NCI-H2171 treated with DMSO at 0.1 percent for 48 hours (cell line): ENCODE data around the gene ZNF318.
"Not testable (repeated sequence)": the region's sequence is repeated elsewhere in the genome, so short reads cannot be mapped to it uniquely, and the experiment has no call there.

ENCODE experiments used
- DNase-seq: peaks from one replicate; lab custom pipeline; 2025; lab: John Stamatoyannopoulos, UW

Gene ZNF318

GRCh38 chr6:43338243-43338642, 31.2 kb downstream of the ZNF318 start:
- DNase-seq = no peak

DNA sequence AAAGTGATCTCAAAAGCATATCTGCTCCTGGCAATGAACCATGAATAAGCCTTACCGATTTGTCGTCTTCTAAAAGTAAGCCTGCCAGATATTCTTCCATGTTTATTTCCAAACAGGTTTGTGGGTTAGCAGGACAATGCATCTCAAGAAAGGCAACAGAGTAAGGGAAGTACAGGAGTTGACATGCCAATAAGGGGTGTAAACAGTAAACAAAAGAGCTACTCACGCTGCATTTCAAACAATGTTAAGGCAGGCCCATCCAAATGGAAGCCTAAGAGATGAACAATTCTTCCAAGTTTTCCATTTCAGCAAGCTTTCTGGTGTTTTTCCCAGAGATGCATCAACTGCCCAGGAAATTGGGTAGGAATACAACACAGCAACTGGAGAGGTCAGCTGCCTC, 33.1 kb downstream of the ZNF318 start:
- no peak for DNase-seq

DNA sequence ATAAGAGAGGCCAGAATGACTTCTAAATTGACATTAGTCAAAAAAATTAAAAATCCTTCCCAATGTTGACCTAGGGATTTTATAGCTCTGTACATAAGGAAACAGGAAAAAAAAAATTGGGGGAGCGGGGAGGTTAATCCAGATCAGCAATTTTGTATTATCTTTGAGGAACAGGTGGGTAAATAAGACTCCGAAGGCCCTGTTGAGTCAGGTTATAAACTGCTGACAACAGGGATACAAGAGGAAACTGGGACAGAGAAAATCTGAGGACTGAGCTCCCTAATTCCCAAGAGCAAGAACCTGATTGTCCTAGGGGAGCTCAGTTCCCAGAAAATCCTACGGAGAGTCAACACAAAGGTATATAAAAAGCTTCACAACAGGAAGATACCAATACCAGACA, 34.0 kb downstream of the ZNF318 start:
- no peak for DNase-seq

DNA sequence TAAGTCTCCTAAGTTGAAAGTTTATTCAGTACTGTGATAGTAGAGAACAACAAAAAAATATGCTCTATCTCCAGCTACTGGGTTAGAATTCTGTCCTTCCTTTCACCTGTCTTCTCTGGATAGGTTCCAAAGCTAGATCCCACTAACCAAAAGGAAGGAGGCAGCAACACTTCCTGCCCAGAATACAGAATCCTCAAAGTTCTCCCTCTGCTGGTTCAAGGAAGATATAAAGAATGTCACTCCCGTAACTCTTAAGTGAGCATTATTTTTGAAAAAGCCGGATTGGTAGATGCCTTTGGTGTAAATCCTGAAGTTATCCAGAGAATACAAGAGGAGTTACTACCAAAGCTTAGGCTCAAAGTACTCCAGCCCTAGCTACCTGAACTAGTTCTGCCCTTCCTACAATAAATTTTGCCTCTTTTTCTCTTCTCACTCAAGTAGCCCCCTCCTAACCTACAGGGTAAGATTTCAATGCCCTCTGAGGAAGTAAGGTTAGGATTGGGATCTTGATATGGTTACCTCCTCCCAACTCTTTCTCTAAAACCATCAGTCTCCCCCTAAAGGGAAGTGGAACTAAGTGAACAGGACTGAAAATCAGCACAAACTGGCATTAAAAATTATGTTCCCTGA, 34.9 kb downstream of the ZNF318 start:
- peak; percentile 74 for DNase-seq

DNA sequence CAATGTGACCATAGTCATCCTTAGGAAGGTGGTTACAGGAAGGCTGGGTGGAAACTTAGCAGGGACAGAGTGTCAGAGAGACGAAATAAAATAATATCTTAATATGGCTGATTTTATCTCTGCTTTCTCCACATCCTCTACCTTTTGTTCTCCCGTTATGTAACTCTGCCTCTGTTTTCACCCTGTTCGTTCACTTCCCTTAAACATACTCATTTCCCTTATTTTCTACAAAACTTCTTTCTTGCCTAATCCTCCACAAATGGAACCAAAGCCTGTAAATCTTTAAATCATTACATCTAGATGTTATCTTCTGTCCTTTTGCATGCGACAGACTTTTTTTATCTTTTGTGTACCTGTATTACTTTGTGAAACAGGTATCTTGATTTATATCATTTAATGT, 37.6 kb downstream of the ZNF318 start:
- DNase-seq = no peak

DNA sequence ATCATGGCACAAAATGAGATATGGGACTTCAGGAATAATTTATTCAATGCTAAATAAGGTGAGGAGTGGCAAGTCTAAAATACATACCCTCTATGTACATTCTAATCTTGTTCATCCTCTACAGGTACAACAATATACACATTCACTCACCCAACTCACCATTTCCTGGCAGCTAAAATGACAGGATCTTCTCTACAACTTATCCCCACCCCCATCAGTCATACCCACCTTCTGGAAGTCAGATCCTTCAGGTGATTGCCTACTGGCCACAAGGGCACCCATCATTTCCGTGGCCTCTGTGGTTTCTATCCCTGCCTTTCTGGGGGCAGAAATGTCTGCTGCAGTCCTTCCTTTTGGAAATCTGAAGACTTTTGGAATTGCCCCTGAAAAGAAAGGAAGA, 38.0 kb downstream of the ZNF318 start:
- DNase-seq = no peak

GRCh38 chr6:43328528-43328927, 40.9 kb downstream of the ZNF318 start:
- DNase-seq = no peak

- DNase-seq = no peak
Observed at GRCh38 chr6:43325876-43326275, 43.6 kb downstream of the ZNF318 start.

DNA sequence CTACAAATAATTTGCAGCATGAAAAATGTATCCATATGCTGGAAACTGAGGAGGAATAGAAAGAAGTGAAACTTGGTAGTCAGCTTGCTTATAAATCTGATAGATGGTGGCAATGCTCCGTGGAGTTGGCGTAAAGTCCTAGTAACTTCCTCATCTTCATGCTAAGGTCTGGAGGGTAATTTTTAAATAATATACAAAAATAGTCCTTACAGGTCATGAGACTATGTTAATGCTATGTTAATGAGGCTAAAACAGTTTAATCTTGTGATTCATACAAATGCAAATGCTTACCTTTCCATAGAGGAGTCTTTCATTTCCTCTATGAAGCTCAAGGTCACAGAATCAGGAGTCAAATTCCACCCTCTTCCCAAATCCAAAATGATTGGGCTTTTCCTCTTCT, 51.4 kb downstream of the ZNF318 start:
- DNase-seq = no peak

DNA sequence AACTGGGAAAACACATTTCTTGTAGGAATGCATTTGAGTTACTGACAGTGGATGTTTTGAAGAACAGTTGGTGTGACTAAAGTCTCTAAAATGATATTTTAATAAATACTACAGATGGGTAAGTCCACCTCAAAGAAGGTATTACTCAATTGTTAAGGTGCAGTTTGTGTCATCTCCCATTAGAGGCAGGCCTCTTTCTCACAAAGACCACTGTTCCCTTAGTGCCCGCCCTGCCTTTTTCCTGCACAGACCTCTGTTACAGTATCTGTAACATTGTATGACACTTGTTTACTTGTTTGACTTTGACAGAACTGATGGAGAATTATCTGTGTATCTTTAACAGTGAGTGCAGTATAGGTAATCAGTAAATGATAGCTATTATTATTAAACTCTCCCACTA, 55.6 kb downstream of the ZNF318 start:
- no peak for DNase-seq

GRCh38 chr6:43311666-43312065, 57.8 kb downstream of the ZNF318 start:
- no peak for DNase-seq

DNA sequence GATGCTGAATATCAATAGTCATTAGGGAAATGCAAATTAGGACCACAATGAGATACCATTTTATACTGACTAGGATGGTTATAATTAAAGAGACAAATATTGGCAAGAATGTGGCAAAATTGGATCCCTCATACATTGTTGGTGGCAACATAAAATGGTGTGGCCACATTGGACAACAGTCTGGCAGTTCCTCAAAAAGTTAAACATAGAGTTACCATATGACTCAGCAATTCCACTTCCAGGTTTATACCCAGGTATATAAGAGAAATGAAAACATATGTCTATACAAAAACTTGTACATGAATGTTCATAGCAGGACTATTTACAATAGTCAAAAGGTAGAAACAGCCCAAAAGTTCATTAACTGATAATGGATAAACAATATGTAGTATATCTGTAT, 58.8 kb downstream of the ZNF318 start:
- DNase-seq = no peak

DNA sequence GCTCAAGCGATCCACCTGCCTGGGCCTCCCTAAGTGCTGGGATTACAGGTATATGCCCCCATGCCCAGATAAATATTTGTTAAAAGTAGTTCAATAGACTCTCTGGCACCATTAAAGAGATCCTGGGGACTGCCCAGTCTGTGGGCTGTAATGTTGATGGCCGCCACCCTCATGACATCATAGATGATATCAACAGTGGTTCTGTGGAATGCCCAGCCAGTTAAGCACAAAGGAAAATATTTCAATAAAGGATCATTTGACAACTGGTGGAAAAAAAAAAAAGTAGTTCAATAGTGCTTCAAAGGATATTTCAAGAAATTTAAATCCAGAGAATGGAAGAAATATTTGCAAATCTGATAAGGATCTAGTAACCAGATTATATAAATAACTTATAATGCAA, 59.3 kb downstream of the ZNF318 start:
- no peak for DNase-seq

GRCh38 chr6:43308990-43309477, 60.4 kb downstream of the ZNF318 start:
- DNase-seq = no peak

DNA sequence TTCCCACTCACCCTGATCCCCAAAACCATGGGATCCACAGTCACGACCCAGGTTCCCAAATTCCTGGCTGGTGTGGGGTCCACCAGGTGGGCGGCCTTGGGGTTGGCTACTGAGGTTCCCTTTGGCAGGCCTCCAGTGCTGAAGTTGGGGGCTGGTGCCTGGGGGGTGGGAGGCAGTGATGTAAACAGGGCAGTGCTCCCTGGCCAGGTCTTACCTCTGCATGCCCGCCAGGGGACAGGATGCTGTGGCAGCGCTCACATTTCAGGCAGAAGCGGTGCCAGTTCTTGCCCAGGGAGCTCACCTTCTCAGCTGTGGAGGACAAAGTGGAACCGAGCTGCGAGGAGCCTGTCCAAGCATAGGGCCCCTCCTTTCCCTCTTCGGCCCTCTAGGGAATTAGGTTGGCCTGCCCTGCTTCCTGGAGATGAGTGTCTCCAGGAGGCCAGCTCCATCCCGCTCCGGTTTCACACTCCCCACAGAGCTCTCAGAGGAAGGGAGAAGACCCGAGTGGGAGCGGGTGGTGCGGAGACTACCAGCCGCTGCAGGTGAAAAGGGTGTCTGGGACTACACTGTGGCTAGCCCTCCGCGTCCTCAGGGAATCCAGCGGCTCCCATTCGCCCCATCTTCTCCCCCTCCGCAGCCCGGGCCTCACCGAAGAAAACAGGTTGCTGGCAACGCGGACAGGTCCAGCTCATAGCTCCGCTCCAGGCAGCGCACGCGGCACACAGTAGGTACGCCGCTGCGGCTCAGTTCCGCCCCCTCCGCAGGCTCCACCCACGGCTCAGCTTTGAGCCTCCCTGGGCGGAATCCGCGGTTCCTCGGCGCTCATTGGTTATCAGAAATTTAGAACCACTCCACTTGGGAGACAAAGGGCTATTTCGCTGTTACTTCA, 61.1 kb downstream of the ZNF318 start, which contains the start of gene CRIP3:
Gene CRIP3, minus strand, starts transcription at position 726 of the 889 bp plus-strand sequence. Its CDS starts 34 bp downstream, at position 692.
- DNase-seq = peak; percentile 53

DNA sequence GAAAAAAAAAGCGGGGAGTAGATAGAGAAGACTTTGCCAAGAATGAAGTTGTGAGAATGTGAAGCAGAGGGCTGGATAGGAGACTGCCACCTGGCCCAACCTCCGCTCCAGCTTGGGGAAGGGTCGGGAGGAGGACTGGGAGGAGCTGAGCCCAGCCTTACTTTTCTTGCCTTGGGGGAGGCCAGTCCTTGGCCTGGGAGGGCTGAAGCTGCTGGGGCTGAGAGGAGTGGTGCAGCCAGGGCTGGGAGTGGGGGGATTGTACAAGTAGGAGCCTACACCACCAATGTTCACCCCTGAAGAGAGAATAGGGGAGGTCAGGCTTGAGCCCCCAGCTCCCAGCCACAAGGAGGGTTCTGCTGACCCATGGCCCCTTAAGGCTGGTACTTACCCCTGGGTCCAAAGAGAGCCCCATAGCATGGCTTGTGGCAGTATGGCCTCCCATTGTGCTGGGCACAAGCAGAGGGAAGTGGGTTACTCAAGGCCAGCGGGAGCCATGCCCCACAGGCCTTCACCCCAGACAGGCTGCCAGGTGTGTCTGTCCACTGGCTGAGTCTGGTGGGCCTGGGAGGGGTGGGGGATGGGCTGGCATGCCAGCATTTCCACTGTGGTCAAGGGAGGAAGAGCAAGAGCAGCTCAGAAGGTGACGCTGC, 61.9 kb downstream of the ZNF318 start:
- no peak for DNase-seq

GRCh38 chr6:43306086-43306485, 63.4 kb downstream of the ZNF318 start:
- DNase-seq = no peak

DNA sequence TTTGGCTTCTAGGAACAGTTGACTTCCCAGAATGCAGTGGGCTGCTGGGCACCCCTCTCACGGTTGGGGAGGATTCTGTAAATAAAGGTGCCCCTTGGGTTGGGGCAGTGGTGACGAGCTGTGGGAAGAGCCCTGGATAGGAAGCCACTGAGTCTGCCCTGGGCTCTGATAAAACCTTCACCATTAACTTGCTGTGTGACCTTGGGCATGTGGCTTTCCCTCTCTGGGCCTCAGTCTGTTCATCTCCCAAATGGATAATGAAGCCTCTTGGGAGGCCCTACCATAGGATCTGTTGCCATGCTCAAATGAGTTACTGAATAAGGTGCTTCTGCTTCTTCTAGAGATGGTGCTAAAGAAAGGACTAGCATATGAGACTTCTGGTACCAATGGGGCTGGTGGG, 64.6 kb downstream of the ZNF318 start:
- DNase-seq = no peak

GRCh38 chr6:43304361-43304760, 65.1 kb downstream of the ZNF318 start:
- no peak for DNase-seq

DNA sequence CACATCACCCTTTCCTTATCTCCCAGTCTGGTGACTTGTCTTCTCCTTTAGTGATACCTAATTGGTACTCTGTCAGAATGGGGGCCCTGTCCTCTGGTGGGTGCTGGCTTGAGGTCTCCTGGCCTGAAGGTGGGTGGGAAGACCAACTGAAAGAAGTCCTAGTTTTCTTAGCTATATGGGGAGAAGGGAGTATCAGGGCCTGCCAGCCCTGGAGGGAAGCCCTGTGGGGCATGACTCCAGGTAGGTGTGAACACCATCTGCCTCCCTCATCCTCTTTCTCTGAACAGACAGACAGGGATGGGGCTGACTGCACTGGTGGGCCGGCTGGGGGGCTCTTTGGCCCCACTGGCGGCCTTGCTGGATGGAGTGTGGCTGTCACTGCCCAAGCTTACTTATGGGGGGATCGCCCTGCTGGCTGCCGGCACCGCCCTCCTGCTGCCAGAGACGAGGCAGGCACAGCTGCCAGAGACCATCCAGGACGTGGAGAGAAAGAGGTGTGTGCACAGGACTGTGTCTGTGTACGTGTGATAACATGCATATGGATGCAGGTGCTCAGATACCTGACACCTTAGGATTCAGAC, 65.6 kb downstream of the ZNF318 start:
- DNase-seq = peak; percentile 29

DNA sequence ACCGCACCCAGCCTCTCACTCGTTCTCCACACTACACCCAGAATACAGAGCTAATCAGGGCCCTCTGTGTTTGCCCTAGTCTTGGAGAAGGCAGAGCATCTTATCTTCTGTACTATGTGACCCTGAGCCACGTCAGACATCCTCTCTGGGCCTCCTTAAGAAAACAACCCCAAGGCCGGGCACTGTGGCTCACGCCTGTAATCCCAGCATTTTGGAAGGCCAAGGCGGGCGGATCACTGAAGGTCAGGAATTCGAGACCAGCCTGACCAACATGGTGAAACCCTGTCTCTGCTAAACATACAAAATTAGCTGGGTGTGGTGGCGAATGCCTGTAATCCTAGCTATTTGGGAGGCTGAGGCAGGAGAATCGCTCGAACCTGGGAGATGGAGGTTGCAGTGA, 66.4 kb downstream of the ZNF318 start:
- DNase-seq = not testable (repeated sequence)

- DNase-seq = no peak
Observed at GRCh38 chr6:43302126-43302525, 67.3 kb downstream of the ZNF318 start.
